H1 (cell line): ENCODE measurements around the gene EEF1A2. TPM values are rescaled to one million over a fixed set of nuclear protein-coding genes. Genes with fewer than 3 reads are reported as not detected.

Source experiments
- CTCF ChIA-PET: fragments of 300-600 bp; sonication (Branson Sonifier 250); formaldehyde crosslinking; loops from one replicate; lab custom pipeline; 2021; ENCODE audit not compliant: partially characterized antibody; lab: Charles Lee
- POLR2A ChIA-PET: fragments of 300-600 bp; sonication (Branson Sonifier 250); formaldehyde crosslinking; loops from one replicate; lab custom pipeline; 2021; ENCODE audit warnings: inconsistent platforms; ENCODE audit not compliant: partially characterized antibody; lab: Charles Lee
- DNase-seq, 2 experiments: peaks; one replicate each; pipeline versions ENCODE4 v3.0.0 to v3.0.0-alpha.2; 2010 to 2022; ENCODE audit warnings: low spot score in 2 of 2, low read depth in 1 of 2, mixed read lengths in 1 of 2
- FAIRE-seq: peaks from 2 replicates; lab custom pipeline; 2011; peaks lifted over from hg19 to GRCh38; lab: Jason Lieb, UNC
- H2AFZ ChIP-seq: 2 replicates; pipeline ENCODE4 v1.8.1; 2012; ENCODE audit warnings: low read length, inconsistent platforms
- H2AK5ac ChIP-seq: 2 replicates; pipeline ENCODE4 v1.6.1; 2013; ENCODE audit warnings: low read depth, low read length
- H2BK120ac ChIP-seq: replicated peaks from 2 replicates; pipeline ENCODE3; 2013; ENCODE audit warnings: low read depth, low read length, inconsistent platforms
- H2BK12ac ChIP-seq: 2 replicates; pipeline ENCODE4 v1.6.1; 2013; ENCODE audit warnings: low read depth, low read length
- H2BK15ac ChIP-seq: 2 replicates; pipeline ENCODE4 v1.6.1; 2013; ENCODE audit warnings: low read length
- H2BK20ac ChIP-seq: 2 replicates; pipeline ENCODE4 v1.6.1; 2013; ENCODE audit warnings: low read length
- H2BK5ac ChIP-seq: 2 replicates; pipeline ENCODE4 v1.6.1; 2013; ENCODE audit warnings: low read depth, low read length
- H3K14ac ChIP-seq: 2 replicates; pipeline ENCODE4 v1.6.1; 2013; ENCODE audit warnings: inconsistent platforms; ENCODE audit not compliant: insufficient read length
- H3K18ac ChIP-seq: 2 replicates; pipeline ENCODE4 v1.6.1; 2013; ENCODE audit warnings: low read length; ENCODE audit errors: extremely low read depth
- H3K23ac ChIP-seq: 2 replicates; pipeline ENCODE4 v1.6.1; 2013; ENCODE audit warnings: inconsistent platforms; ENCODE audit not compliant: insufficient read length
- H3K23me2 ChIP-seq: 2 replicates; pipeline ENCODE4 v1.6.1; 2013; ENCODE audit warnings: low read depth, low read length
- H3K27ac ChIP-seq: 2 replicates; pipeline ENCODE4 v1.6.1; 2011; ENCODE audit warnings: low read depth, low read length, inconsistent platforms
- H3K27me3 ChIP-seq, 4 experiments: replicated peaks in 1 of 4; 1 replicate in 1 of 4; 2 replicates in 3 of 4; pipeline versions ENCODE4 v1.6.1 to v1.8.1; 2011 to 2013; ENCODE audit warnings: low read length in 3 of 4, mild to moderate bottlenecking in 3 of 4, inconsistent platforms in 2 of 4, mixed read lengths in 2 of 4, moderate library complexity in 1 of 4; ENCODE audit not compliant: control insufficient read depth in 3 of 4, insufficient read depth in 3 of 4; ENCODE audit errors: extremely low read depth in 1 of 4
- H3K36me3 ChIP-seq, 4 experiments: 2 replicates each; pipeline versions ENCODE4 v1.6.1 to v1.8.1; 2011 to 2013; ENCODE audit warnings: mild to moderate bottlenecking in 4 of 4, low read length in 3 of 4, moderate library complexity in 2 of 4, control low read depth in 1 of 4, inconsistent platforms in 1 of 4; ENCODE audit not compliant: insufficient read depth in 4 of 4, control insufficient read depth in 2 of 4
- H3K4ac ChIP-seq: replicated peaks from 2 replicates; pipeline ENCODE3; 2013; ENCODE audit warnings: low read length, low read depth, mixed read lengths, inconsistent platforms; ENCODE audit not compliant: insufficient read length
- H3K4me1 ChIP-seq, 4 experiments: replicated peaks in 1 of 4; 1 replicate in 1 of 4; 2 replicates in 3 of 4; pipeline versions ENCODE4 v1.6.1 to v1.8.1; 2011 to 2013; ENCODE audit warnings: low read length in 3 of 4, inconsistent platforms in 2 of 4, mixed read lengths in 1 of 4; ENCODE audit not compliant: insufficient read depth in 4 of 4, control insufficient read depth in 3 of 4
- H3K4me2 ChIP-seq, 2 experiments: 2 replicates each; pipeline versions ENCODE4 v1.6.1 to v1.8.1; 2011 to 2013; ENCODE audit warnings: low read depth in 2 of 2, low read length in 2 of 2, control low read depth in 1 of 2, inconsistent platforms in 1 of 2, mild to moderate bottlenecking in 1 of 2; ENCODE audit not compliant: insufficient read depth in 1 of 2
- H3K4me3 ChIP-seq, 4 experiments: fragments of 200-600, 300-600 bp in 1 of 4; sonication (generic), shearing (Covaris generic), sonication (Bioruptor Twin) in 1 of 4; 2 replicates each; pipeline versions ENCODE4 v1.5.1 to v1.8.1; 2011 to 2016; ENCODE audit warnings: low read length in 4 of 4, low read depth in 3 of 4, control low read depth in 2 of 4, inconsistent platforms in 2 of 4, mild to moderate bottlenecking in 2 of 4, mixed read lengths in 1 of 4, moderate library complexity in 1 of 4; ENCODE audit not compliant: insufficient read depth in 2 of 4; ENCODE audit errors: extremely low read depth in 1 of 4
- H3K56ac ChIP-seq: replicated peaks from 2 replicates; pipeline ENCODE3; 2013; ENCODE audit warnings: low read depth, mild to moderate bottlenecking, mixed read lengths, low read length, inconsistent platforms; ENCODE audit not compliant: insufficient read length
- H3K79me1 ChIP-seq: 2 replicates; pipeline ENCODE4 v1.6.1; 2013; ENCODE audit warnings: low read depth, low read length, control low read depth
- H3K79me2 ChIP-seq, 2 experiments: 2 replicates each; pipeline versions ENCODE4 v1.6.1 to v1.8.1; 2012 to 2013; ENCODE audit warnings: low read length in 2 of 2, mild to moderate bottlenecking in 2 of 2, inconsistent platforms in 1 of 2; ENCODE audit not compliant: insufficient read depth in 2 of 2, control insufficient read depth in 1 of 2
- H3K9ac ChIP-seq, 4 experiments: replicated peaks in 1 of 4; 1 replicate in 1 of 4; 2 replicates in 3 of 4; pipeline versions ENCODE4 v1.6.1 to v1.8.1; 2011 to 2013; ENCODE audit warnings: low read depth in 3 of 4, low read length in 3 of 4, control low read depth in 2 of 4, mild to moderate bottlenecking in 2 of 4, moderate library complexity in 2 of 4, inconsistent platforms in 1 of 4; ENCODE audit errors: extremely low read depth in 1 of 4
- H3K9me3 ChIP-seq, 2 experiments: 2 replicates each; pipeline versions ENCODE4 v1.6.1 to v1.8.1; 2012 to 2013; ENCODE audit warnings: mild to moderate bottlenecking in 2 of 2, moderate library complexity in 2 of 2, control low read depth in 1 of 2, inconsistent platforms in 1 of 2, low read depth in 1 of 2, low read length in 1 of 2, mixed read lengths in 1 of 2; ENCODE audit not compliant: insufficient read depth in 2 of 2
- H4K20me1 ChIP-seq, 2 experiments: replicated peaks in 1 of 2; 2 replicates each; pipeline versions ENCODE3 to v1.8.1; 2011 to 2013; ENCODE audit warnings: inconsistent platforms in 2 of 2, low read length in 2 of 2, mild to moderate bottlenecking in 1 of 2; ENCODE audit not compliant: insufficient read depth in 2 of 2, control insufficient read depth in 1 of 2
- H4K5ac ChIP-seq: 2 replicates; pipeline ENCODE4 v1.6.1; 2013; ENCODE audit warnings: low read length, low read depth, mixed read lengths, inconsistent platforms; ENCODE audit not compliant: insufficient read length
- H4K8ac ChIP-seq: 2 replicates; pipeline ENCODE4 v1.8.0; 2013; ENCODE audit warnings: mild to moderate bottlenecking, moderate library complexity, low read length, inconsistent platforms; ENCODE audit not compliant: insufficient read depth; ENCODE audit errors: extremely low read depth
- H4K91ac ChIP-seq: replicated peaks from 2 replicates; pipeline ENCODE3; 2013; ENCODE audit warnings: low read length, mixed read lengths, inconsistent platforms; ENCODE audit not compliant: insufficient read length
- CBX5 ChIP-seq: fragments of 300-800, 300-1000 bp; sonication (generic); IDR thresholded peaks from 2 replicates; pipeline ENCODE4 v1.7.1; 2016; ENCODE audit warnings: antibody characterized with exemption, low read length, low read depth
- GABPA ChIP-seq: IDR thresholded peaks from 2 replicates; pipeline ENCODE4 v1.6.1; 2011; ENCODE audit warnings: mild to moderate bottlenecking, low read length, moderate library complexity, borderline replicate concordance; ENCODE audit not compliant: insufficient read depth
- WGBS, 2 experiments: shearing (Covaris generic) in 1 of 2; methylation state at CpG; one replicate each; pipeline versions ENCODE4 v1.1.6 to v1.1.7; 2013 to 2015; ENCODE audit warnings: low lambda C conversion rate in 2 of 2, mixed read lengths in 2 of 2, inconsistent platforms in 1 of 2, low coverage in 1 of 2, missing lambda C conversion rate in 1 of 2; ENCODE audit not compliant: insufficient replicate concordance in 2 of 2, insufficient coverage in 1 of 2, insufficient read length in 1 of 2; ENCODE audit errors: extremely low coverage in 1 of 2, missing lambda C conversion rate in 1 of 2; 5-methylcytosine and 5-hydroxymethylcytosine counted together
- polyA plus RNA-seq, 7 experiments: library from polyadenylated mRNA; depleted of rRNA in 3 of 7; stranded (reverse) in 5 of 7; unstranded in 2 of 7; fragments of >200 nt in 5 of 7; fragments of 200-250 nt in 2 of 7; gene quantifications; 1 replicate in 5 of 7; 2 replicates in 1 of 7; 4 replicates in 1 of 7; pipeline versions ENCODE4 v1.2.1 to v1.2.3, GENCODE V29; 2011 to 2013; ENCODE audit warnings: missing spikeins in 2 of 7, mixed read lengths in 2 of 7
- total RNA-seq: library from RNA; stranded (reverse); fragmentation: NEBNext Ultra II Directional; extraction: Animal tissue kit (Norgen Biotek cat#: 25700); gene quantifications from 2 replicates; pipeline ENCODE4 v1.2.1, GENCODE V29; 2021

The EEF1A2 gene
- total and polyA plus RNA-seq, 2 of the 8 experiments (the other 6 are each of a cell fraction or from before 2014, with no cell fraction given) = 7.4 to 25.8 TPM

- no peak overlapping the region for H2BK12ac ChIP-seq
- no peak overlapping the region for H3K4me3 ChIP-seq
- H2AK5ac ChIP-seq = no peak overlapping the region
- H3K9ac ChIP-seq = no peak overlapping the region
- no peak overlapping the region for H3K4ac ChIP-seq
- H3K56ac ChIP-seq = no peak overlapping the region
- FAIRE-seq = no peak
- H4K91ac ChIP-seq = no peak overlapping the region
- H3K14ac ChIP-seq = no peak overlapping the region
- no peak overlapping the region for H2BK15ac ChIP-seq
- H4K20me1 ChIP-seq = peaks cover 0 to 27% of the 10 kb centered on the region in 2 experiments
- peak overlapping the region; percentile 60; the same call in 1 of the 2 replicates for H3K18ac ChIP-seq
- peaks cover 30% of the 10 kb centered on the region for H3K79me1 ChIP-seq
- WGBS, 2 experiments = 93% methylated on average over 14 of the region's 30 CpGs; no CpG with 5 or more reads in 1 of the 2 experiments
- no peak overlapping the region for H3K23ac ChIP-seq
- no peak overlapping the region for H3K27ac ChIP-seq
- no peak overlapping the region for H2BK20ac ChIP-seq
- POLR2A ChIA-PET = interaction anchor here (0.6 kb wide), 1 partner anchor 197 kb away, joined by 3 read pairs; no protein-coding TSS in a partner anchor
- no peak overlapping the region for H4K8ac ChIP-seq
- H3K27me3 ChIP-seq = no peaks in the 10 kb centered on the region
- CTCF ChIA-PET = interaction anchor here (1.0 to 1.2 kb wide), 3 partner anchors 26 to 227 kb away, joined by 3 to 5 read pairs (median 4); no protein-coding TSS in a partner anchor
- H3K23me2 ChIP-seq = no peaks in the 10 kb centered on the region
- no peak overlapping the region for H2AFZ ChIP-seq
- H3K9me3 ChIP-seq = no peaks in the 10 kb centered on the region
- H3K4me1 ChIP-seq = peaks cover 0 to 31% (median 20%) of the 10 kb centered on the region in 4 experiments; a peak in 5 of 7 replicates
- H2BK120ac ChIP-seq = no peak overlapping the region
- peaks cover 0 to 43% of the 10 kb centered on the region in 2 experiments; a peak in 2 of 4 replicates for H3K79me2 ChIP-seq
- no peak overlapping the region for H3K4me2 ChIP-seq
- DNase-seq = no peak
- TF ChIP-seq CBX5 (no peak), GABPA (0 out of 2 replicates have a peak, but pooled peaks have one; percentile 5)
- H4K5ac ChIP-seq = no peak overlapping the region
- no peaks in the 10 kb centered on the region for H3K36me3 ChIP-seq
- H2BK5ac ChIP-seq = no peak overlapping the region; the same call in none of the 2 replicates
Measured at GRCh38 chr20:63449796-63450730, 48.8 kb downstream of the EEF1A2 start.
